Bronchial epithelial cell (primary cell): ENCODE measurements around the gene SLC25A6. TPM values are rescaled to one million over a fixed set of nuclear protein-coding genes. Genes with fewer than 3 reads are reported as not detected.

Source experiments
- DNase-seq: peaks from one replicate; pipeline ENCODE4 v3.0.0-alpha.2; 2010; ENCODE audit warnings: low read depth
- FAIRE-seq: peaks from 2 replicates; lab custom pipeline; 2011; peaks lifted over from hg19 to GRCh38; lab: Jason Lieb, UNC
- H3K27me3 ChIP-seq: 2 replicates; pipeline ENCODE4 v1.5.1; 2011; ENCODE audit warnings: low read length; ENCODE audit not compliant: control insufficient read depth, insufficient read depth
- H3K36me3 ChIP-seq: 2 replicates; pipeline ENCODE4 v1.5.1; 2011; ENCODE audit warnings: low read length; ENCODE audit not compliant: control insufficient read depth, insufficient read depth
- H3K4me3 ChIP-seq: 2 replicates; pipeline ENCODE4 v1.5.1; 2011; ENCODE audit warnings: mild to moderate bottlenecking, low read depth, low read length, control low read depth
- CTCF ChIP-seq: IDR thresholded peaks from 2 replicates; pipeline ENCODE4 v1.5.1; 2011; ENCODE audit warnings: mild to moderate bottlenecking, moderate library complexity, low read length, control low read depth, inconsistent platforms; ENCODE audit not compliant: insufficient read depth, severe bottlenecking
- total RNA-seq: library from RNA; depleted of rRNA; stranded (reverse); fragments of >200 nt; gene quantifications from 2 replicates; pipeline ENCODE4 v1.2.1, GENCODE V29; 2014

Gene SLC25A6
- total RNA-seq, 1 donor from 2014 or later: 335 TPM

- no peak for DNase-seq
- Histone ChIP-seq H3K36me3 (no peaks in the 10 kb centered on the region), H3K4me3 (no peak overlapping the region), H3K27me3 (no peaks in the 10 kb centered on the region)
- TF ChIP-seq CTCF: no peak
- no peak for FAIRE-seq
These were observed 30.0 kb downstream of the SLC25A6 start for GRCh38 chrX:1361910-1362309.

DNA sequence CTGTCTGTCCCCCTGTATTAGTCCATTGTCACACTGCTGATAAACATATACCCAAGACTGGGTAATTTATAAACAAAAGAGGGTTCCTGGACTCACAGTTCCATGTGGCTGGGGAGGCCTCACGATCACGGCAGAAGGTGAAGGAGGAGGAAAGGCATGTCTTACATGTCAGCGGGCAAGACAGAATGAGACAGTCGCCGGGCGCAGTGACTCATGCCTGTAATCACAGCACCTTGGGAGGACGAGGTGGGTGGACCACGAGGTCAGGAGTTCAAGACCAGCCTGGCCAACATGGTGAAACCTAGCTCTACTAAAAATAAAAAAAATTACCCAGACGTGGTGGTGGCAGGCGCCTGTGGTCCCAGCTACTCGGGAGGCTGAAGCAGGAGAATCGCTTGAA, 30.6 kb downstream of the SLC25A6 start:
- no peak for FAIRE-seq
- TF ChIP-seq CTCF: no peak
- Histone ChIP-seq H3K36me3 (no peaks in the 10 kb centered on the region), H3K27me3 (no peaks in the 10 kb centered on the region), H3K4me3 (no peak overlapping the region)
- DNase-seq: no peak

GRCh38 chrX:1360171-1360570, 31.7 kb downstream of the SLC25A6 start:
- TF ChIP-seq CTCF: no peak
- Histone ChIP-seq H3K36me3 (no peaks in the 10 kb centered on the region), H3K27me3 (no peaks in the 10 kb centered on the region), H3K4me3 (no peak overlapping the region)
- DNase-seq (no peak), FAIRE-seq (no peak)

GRCh38 chrX:1359477-1359873, 32.4 kb downstream of the SLC25A6 start:
- Histone ChIP-seq H3K36me3 (no peaks in the 10 kb centered on the region), H3K27me3 (no peaks in the 10 kb centered on the region), H3K4me3 (no peak overlapping the region)
- DNase-seq (no peak), FAIRE-seq (no peak)
- TF ChIP-seq CTCF: no peak

- no peak for DNase-seq
- H3K27me3 ChIP-seq: no peaks in the 10 kb centered on the region
- no peak overlapping the region for H3K4me3 ChIP-seq
- FAIRE-seq: no peak
- no peaks in the 10 kb centered on the region for H3K36me3 ChIP-seq
- TF ChIP-seq CTCF: no peak
These were observed 33.0 kb downstream of the SLC25A6 start for GRCh38 chrX:1358793-1359476.

GRCh38 chrX:1357993-1358392, 33.9 kb downstream of the SLC25A6 start:
- Histone ChIP-seq H3K36me3 (no peaks in the 10 kb centered on the region), H3K4me3 (no peak overlapping the region), H3K27me3 (no peaks in the 10 kb centered on the region)
- DNase-seq (no peak), FAIRE-seq (no peak)
- TF ChIP-seq CTCF: no peak
